Stimulated activated CD4-positive, alpha-beta T cell treated with anti-CD3 and anti-CD28 coated beads, Interleukin-4, amount 100 ng/mL, for 48 hours (primary cell): Measurements from ENCODE around the gene CKB.
"Not testable (repeated sequence)": the region's sequence is repeated elsewhere in the genome, so short reads cannot be mapped to it uniquely, and the experiment has no call there.

Experiments used
- DNase-seq, 2 donors: peaks; one replicate each; pipeline ENCODE4 v3.0.0-alpha.2; 2020; ENCODE audit warnings: low read depth in 2 of 2

Gene CKB

GRCh38 chr14:103512180-103512579 is 10.4 kb downstream of the CKB start:
- DNase-seq, result not testable (repeated sequence)

- no peak for DNase-seq
These were observed 11.6 kb downstream of the CKB start for GRCh38 chr14:103510724-103511693.

- no peak for DNase-seq
These were observed 12.5 kb downstream of the CKB start for GRCh38 chr14:103509864-103510723.

- no peak for DNase-seq
These were observed 13.9 kb downstream of the CKB start for GRCh38 chr14:103508521-103509329.

GRCh38 chr14:103507751-103508150 is 14.9 kb downstream of the CKB start:
- DNase-seq, result no peak

- no peak for DNase-seq
These were observed 17.6 kb downstream of the CKB start for GRCh38 chr14:103504991-103505565.

GRCh38 chr14:103503296-103503695 is 19.3 kb downstream of the CKB start:
- DNase-seq, result no peak

- DNase-seq, result no peak
These were observed 19.8 kb downstream of the CKB start for GRCh38 chr14:103502877-103503276.

- no peak for DNase-seq
These were observed 20.5 kb downstream of the CKB start for GRCh38 chr14:103501921-103502669.

- no peak for DNase-seq
These were observed 21.4 kb downstream of the CKB start for GRCh38 chr14:103501041-103501870.

GRCh38 chr14:103500148-103500990 is 22.3 kb downstream of the CKB start:
- peak; percentile 72 to 82 for DNase-seq

GRCh38 chr14:103499709-103500108 is 22.9 kb downstream of the CKB start:
- DNase-seq, result no peak

GRCh38 chr14:103496776-103497175 is 25.9 kb downstream of the CKB start:
- no peak for DNase-seq

- DNase-seq, result no peak
These were observed 26.8 kb downstream of the CKB start for GRCh38 chr14:103495854-103496253.

- no peak for DNase-seq
These were observed 30.3 kb downstream of the CKB start for GRCh38 chr14:103492156-103492925.

GRCh38 chr14:103491691-103492090 is 30.9 kb downstream of the CKB start:
- no peak for DNase-seq

GRCh38 chr14:103489621-103490020 is 33.0 kb downstream of the CKB start:
- no peak for DNase-seq

- no peak for DNase-seq
These were observed 33.7 kb downstream of the CKB start for GRCh38 chr14:103488960-103489359.
